ENCODE measurements around the gene PLIN3. TPM values are rescaled to one million over a fixed set of nuclear protein-coding genes. Genes with fewer than 3 reads are reported as not detected.
A peak's percentile ranks its signal among the peaks of the same experiment; 100 is the strongest.
"Not testable (repeated sequence)": the region's sequence is repeated elsewhere in the genome, so short reads cannot be mapped to it uniquely, and the experiment has no call there.

PLIN3 gene
- total and polyA plus RNA-seq, 4 experiments from 2014 or later = 16.0 to 50.1 (median 24.2) TPM

- H3K27me3 Mint-ChIP-seq; H3K4me3 ChIP-seq (ENCODE audit: low read length in 2 of 2); POLR2A ChIA-PET (ENCODE audit: partially characterized antibody); DNase-seq; H3K4me1 Mint-ChIP-seq; H3K36me3 ChIP-seq (ENCODE audit: insufficient read depth, low read length); H3K9me3 Mint-ChIP-seq; H3K9me3 ChIP-seq (ENCODE audit: control insufficient read depth in 1 of 2, low read length in 2 of 2); H3K27ac ChIP-seq (ENCODE audit: low read depth, low read length); H3K4me3 Mint-ChIP-seq; intact Hi-C loops (cut with micrococcal nuclease); H3K27me3 ChIP-seq (ENCODE audit: insufficient read depth, low read length); H3K4me1 ChIP-seq (ENCODE audit: insufficient read depth, low read length): not testable (repeated sequence)
- Mint-ChIP-seq H3K27ac (peak overlapping the region in 1 of 7 donors; percentile 43), H3K36me3 (peaks cover 8 to 21% of the 10 kb centered on the region in 2 donors)
- CTCF ChIA-PET (ENCODE audit: partially characterized antibody) = interaction anchor here (1.2 to 12.7 kb wide), 4 partner anchors 11 to 30 kb away, joined by 3 to 139 read pairs (median 12); no protein-coding TSS in a partner anchor
Observed at GRCh38 chr19:4822354-4822753, 45.1 kb downstream of the PLIN3 start.

GRCh38 chr19:4821265-4821664 lies 46.2 kb downstream of the PLIN3 start:
- no peaks in the 10 kb centered on the region for H3K27me3 Mint-ChIP-seq
- H3K9me3 Mint-ChIP-seq = no peaks in the 10 kb centered on the region
- H3K36me3 Mint-ChIP-seq = peaks cover 12 to 28% of the 10 kb centered on the region in 2 donors
- Histone ChIP-seq H3K4me1 (ENCODE audit: insufficient read depth, low read length) (no peaks in the 10 kb centered on the region), H3K27me3 (ENCODE audit: insufficient read depth, low read length) (no peaks in the 10 kb centered on the region), H3K9me3 (ENCODE audit: control insufficient read depth in 1 of 2, low read length in 2 of 2) (no peaks in the 10 kb centered on the region), H3K27ac (ENCODE audit: low read depth, low read length) (no peak overlapping the region), H3K36me3 (ENCODE audit: insufficient read depth, low read length) (peaks cover 4% of the 10 kb centered on the region), H3K4me3 (ENCODE audit: low read length in 2 of 2) (no peak overlapping the region)
- peaks cover 0 to 7% (median under 1%) of the 10 kb centered on the region in 4 donors for H3K4me1 Mint-ChIP-seq
- CTCF ChIA-PET (ENCODE audit: partially characterized antibody) = interaction anchor here (1.0 to 12.7 kb wide), 2 partner anchors 10 to 24 kb away, joined by 4 to 139 read pairs; no protein-coding TSS in a partner anchor
- H3K4me3 Mint-ChIP-seq = peak overlapping the region in 1 of 8 donors; percentile 67
- intact Hi-C loops (cut with micrococcal nuclease) = no loop called here
- POLR2A ChIA-PET (ENCODE audit: partially characterized antibody) = no interaction called here
- H3K27ac Mint-ChIP-seq = peak overlapping the region in 2 of 7 donors; percentile 1 to 78
- DNase-seq = no peak

GRCh38 chr19:4817467-4818277 lies 49.8 kb downstream of the PLIN3 start:
- H3K36me3 ChIP-seq (ENCODE audit: insufficient read depth, low read length) = peaks cover 4% of the 10 kb centered on the region
- intact Hi-C loops (cut with micrococcal nuclease) = no loop called here
- no peaks in the 10 kb centered on the region for H3K9me3 ChIP-seq (ENCODE audit: control insufficient read depth in 1 of 2, low read length in 2 of 2)
- H3K27ac ChIP-seq (ENCODE audit: low read depth, low read length) = no peak overlapping the region
- H3K4me3 ChIP-seq (ENCODE audit: low read length in 2 of 2) = no peak overlapping the region
- ChIA-PET CTCF (ENCODE audit: partially characterized antibody) (interaction anchor here (1.0 to 3.1 kb wide), 5 partner anchors 8 to 37 kb away, joined by 3 to 14 read pairs (median 6); no protein-coding TSS in a partner anchor), POLR2A (ENCODE audit: partially characterized antibody) (no interaction called here)
- H3K4me1 Mint-ChIP-seq = peaks cover 8 to 13% (median 13%) of the 10 kb centered on the region in 4 donors
- peak overlapping the region in 1 of 7 donors; percentile 63 for H3K27ac Mint-ChIP-seq
- H3K4me3 Mint-ChIP-seq = no peak overlapping the region
- no peak for DNase-seq
- H3K36me3 Mint-ChIP-seq = peaks cover 12 to 26% of the 10 kb centered on the region in 2 donors
- peaks cover 8% of the 10 kb centered on the region for H3K4me1 ChIP-seq (ENCODE audit: insufficient read depth, low read length)
- no peaks in the 10 kb centered on the region for H3K27me3 ChIP-seq (ENCODE audit: insufficient read depth, low read length)
- no peaks in the 10 kb centered on the region for H3K27me3 Mint-ChIP-seq
- H3K9me3 Mint-ChIP-seq = peaks cover 0 to under 1% (median 0%) of the 10 kb centered on the region in 8 donors

- intact Hi-C loops (cut with micrococcal nuclease) = no loop called here
- no peaks in the 10 kb centered on the region for H3K27me3 ChIP-seq (ENCODE audit: insufficient read depth, low read length)
- H3K4me3 ChIP-seq (ENCODE audit: low read length in 2 of 2) = no peak overlapping the region
- Mint-ChIP-seq H3K4me1 (peaks cover 8 to 15% (median 13%) of the 10 kb centered on the region in 4 donors), H3K27ac (peak overlapping the region in 1 of 7 donors; percentile 13), H3K27me3 (no peaks in the 10 kb centered on the region), H3K9me3 (peaks cover 0 to 1% (median 0%) of the 10 kb centered on the region in 8 donors), H3K36me3 (peaks cover 12 to 24% of the 10 kb centered on the region in 2 donors), H3K4me3 (no peak overlapping the region)
- peaks cover 8% of the 10 kb centered on the region for H3K4me1 ChIP-seq (ENCODE audit: insufficient read depth, low read length)
- no peaks in the 10 kb centered on the region for H3K9me3 ChIP-seq (ENCODE audit: control insufficient read depth in 1 of 2, low read length in 2 of 2)
- DNase-seq = no peak
- ChIA-PET POLR2A (ENCODE audit: partially characterized antibody) (interaction anchor here (1.0 to 1.1 kb wide), 2 partner anchors 15 to 95 kb away, joined by 3 to 4 read pairs; partner anchors contain the start of gene TICAM1), CTCF (ENCODE audit: partially characterized antibody) (interaction anchor here (1.2 to 3.1 kb wide), 3 partner anchors 14 to 37 kb away, joined by 3 to 10 read pairs (median 6); no protein-coding TSS in a partner anchor)
- peaks cover 4% of the 10 kb centered on the region for H3K36me3 ChIP-seq (ENCODE audit: insufficient read depth, low read length)
- no peak overlapping the region for H3K27ac ChIP-seq (ENCODE audit: low read depth, low read length)
Observed at GRCh38 chr19:4816950-4817278, 50.6 kb downstream of the PLIN3 start.

GRCh38 chr19:4816202-4816949 lies 51.1 kb downstream of the PLIN3 start:
- Mint-ChIP-seq H3K27me3 (no peaks in the 10 kb centered on the region), H3K36me3 (peaks cover 10 to 24% of the 10 kb centered on the region in 2 donors), H3K4me1 (peaks cover 11 to 20% (median 14%) of the 10 kb centered on the region in 4 donors), H3K4me3 (no peak overlapping the region), H3K27ac (peak overlapping the region in 1 of 7 donors; percentile 13), H3K9me3 (peaks cover 0 to 1% (median 0%) of the 10 kb centered on the region in 8 donors)
- DNase-seq = no peak
- Histone ChIP-seq H3K27ac (ENCODE audit: low read depth, low read length) (no peak overlapping the region), H3K4me1 (ENCODE audit: insufficient read depth, low read length) (peaks cover 8% of the 10 kb centered on the region), H3K36me3 (ENCODE audit: insufficient read depth, low read length) (peaks cover 4% of the 10 kb centered on the region), H3K4me3 (ENCODE audit: low read length in 2 of 2) (peak overlapping the region in 1 of 2 donors; percentile 16), H3K27me3 (ENCODE audit: insufficient read depth, low read length) (no peaks in the 10 kb centered on the region), H3K9me3 (ENCODE audit: control insufficient read depth in 1 of 2, low read length in 2 of 2) (no peaks in the 10 kb centered on the region)
- CTCF ChIA-PET (ENCODE audit: partially characterized antibody) = interaction anchor here (1.3 to 3.1 kb wide), 2 partner anchors 14 to 35 kb away, joined by 3 to 10 read pairs; no protein-coding TSS in a partner anchor
- POLR2A ChIA-PET (ENCODE audit: partially characterized antibody) = interaction anchor here (1.0 to 1.1 kb wide), 2 partner anchors 15 to 96 kb away, joined by 3 to 4 read pairs; partner anchors contain the start of gene TICAM1
- intact Hi-C loops (cut with micrococcal nuclease) = no loop called here

GRCh38 chr19:4815426-4816201 lies 51.9 kb downstream of the PLIN3 start:
- Histone ChIP-seq H3K9me3 (ENCODE audit: control insufficient read depth in 1 of 2, low read length in 2 of 2) (no peaks in the 10 kb centered on the region), H3K4me3 (ENCODE audit: low read length in 2 of 2) (peak overlapping the region in 1 of 2 donors; percentile 16), H3K27ac (ENCODE audit: low read depth, low read length) (no peak overlapping the region), H3K36me3 (ENCODE audit: insufficient read depth, low read length) (peaks cover 4% of the 10 kb centered on the region), H3K4me1 (ENCODE audit: insufficient read depth, low read length) (peaks cover 8% of the 10 kb centered on the region), H3K27me3 (ENCODE audit: insufficient read depth, low read length) (no peaks in the 10 kb centered on the region)
- intact Hi-C loops (cut with micrococcal nuclease) = loop anchor here (1.0 kb wide), 1 partner anchor 24 kb away; the partner anchor contains the start of gene FEM1A
- DNase-seq = peak; percentile 60 to 76 (median 68)
- peaks cover 9 to 21% (median 13%) of the 10 kb centered on the region in 4 donors for H3K4me1 Mint-ChIP-seq
- peaks cover 0 to 1% (median 0%) of the 10 kb centered on the region in 8 donors for H3K9me3 Mint-ChIP-seq
- ChIA-PET POLR2A (ENCODE audit: partially characterized antibody) (interaction anchor here (1.0 to 1.1 kb wide), 2 partner anchors 16 to 96 kb away, joined by 3 to 4 read pairs; partner anchors contain the start of gene TICAM1), CTCF (ENCODE audit: partially characterized antibody) (interaction anchor here (2.1 kb wide), 1 partner anchor 25 kb away, joined by 9 read pairs; the partner anchor contains the start of gene FEM1A)
- H3K36me3 Mint-ChIP-seq = peaks cover 7 to 22% of the 10 kb centered on the region in 2 donors
- H3K27ac Mint-ChIP-seq = peak overlapping the region; percentile 43 to 94 (median 88)
- peak overlapping the region; percentile 55 to 85 (median 80) for H3K4me3 Mint-ChIP-seq
- no peaks in the 10 kb centered on the region for H3K27me3 Mint-ChIP-seq
